NCI-H82 (cell line): ENCODE measurements around the gene TOP1.

Experiments
- DNase-seq: peaks from one replicate; lab custom pipeline; 2025; lab: John Stamatoyannopoulos, UW

TOP1 gene

DNA sequence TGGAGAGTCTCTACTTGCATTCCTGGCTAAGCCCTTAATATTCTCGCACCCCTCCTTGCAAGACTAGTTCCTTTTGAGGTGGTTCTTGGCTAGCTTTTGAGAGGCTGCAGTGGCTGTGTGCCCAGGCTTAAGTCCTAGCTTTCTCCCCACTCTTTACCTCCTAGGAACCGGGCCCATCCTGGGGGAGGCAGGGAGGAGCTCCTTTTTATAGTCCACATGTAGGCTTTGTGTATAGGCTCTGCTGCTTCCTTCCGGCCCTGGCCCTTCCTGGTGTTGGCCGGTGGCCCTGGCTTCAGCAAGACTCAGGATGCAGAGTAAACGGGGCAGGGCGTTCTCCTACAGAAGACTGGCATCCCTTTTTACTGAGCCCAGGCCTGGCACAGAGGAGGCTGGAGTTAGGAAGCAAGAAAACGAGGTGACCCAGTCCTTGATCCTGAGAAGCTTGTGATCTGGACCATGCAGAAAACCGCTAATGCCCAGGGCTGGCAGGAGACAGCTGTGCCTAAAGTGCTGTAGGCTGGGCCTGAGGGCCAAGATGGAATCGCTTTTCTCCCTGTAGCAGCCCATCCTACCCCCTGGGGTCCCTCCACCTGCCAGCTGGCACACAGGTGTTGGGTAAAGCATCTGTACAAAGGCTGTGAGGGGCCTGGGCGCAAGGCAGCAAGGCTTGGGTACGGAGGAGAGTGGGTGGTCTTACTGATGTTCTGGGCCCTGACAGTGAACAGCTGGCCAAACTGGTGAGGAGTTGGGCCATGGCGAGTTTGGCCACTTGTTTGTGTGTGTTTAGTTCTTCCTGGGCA lies 117.4 kb downstream of the TOP1 start:
- DNase-seq: no peak

DNA sequence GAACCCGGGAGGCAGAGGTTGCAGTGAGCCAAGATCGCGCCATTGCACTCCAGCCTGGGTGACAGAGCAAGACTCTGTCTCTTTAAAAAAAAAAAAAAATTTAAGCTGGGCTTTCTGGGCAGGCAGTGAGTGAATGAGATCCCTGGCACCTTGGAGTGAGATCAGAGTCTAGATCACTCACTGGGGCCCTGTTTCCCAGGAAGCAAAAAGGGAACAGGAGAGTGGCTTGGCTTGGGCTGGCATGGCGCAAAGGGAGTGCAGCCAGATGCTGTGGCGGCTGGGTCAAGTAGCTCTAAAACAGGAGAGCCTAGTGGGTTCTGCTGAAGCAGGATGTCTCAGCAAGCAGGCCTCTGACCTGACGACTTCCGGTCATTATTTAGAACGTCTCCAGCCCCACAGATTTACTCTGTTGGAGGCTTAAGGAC lies 119.2 kb downstream of the TOP1 start:
- DNase-seq: no peak

- no peak for DNase-seq
Observed at GRCh38 chr20:41148942-41149341, 120.3 kb downstream of the TOP1 start.

GRCh38 chr20:41150664-41151063 lies 122.0 kb downstream of the TOP1 start:
- DNase-seq: no peak

- DNase-seq: no peak
Observed at GRCh38 chr20:41151134-41151869, 122.7 kb downstream of the TOP1 start.

DNA sequence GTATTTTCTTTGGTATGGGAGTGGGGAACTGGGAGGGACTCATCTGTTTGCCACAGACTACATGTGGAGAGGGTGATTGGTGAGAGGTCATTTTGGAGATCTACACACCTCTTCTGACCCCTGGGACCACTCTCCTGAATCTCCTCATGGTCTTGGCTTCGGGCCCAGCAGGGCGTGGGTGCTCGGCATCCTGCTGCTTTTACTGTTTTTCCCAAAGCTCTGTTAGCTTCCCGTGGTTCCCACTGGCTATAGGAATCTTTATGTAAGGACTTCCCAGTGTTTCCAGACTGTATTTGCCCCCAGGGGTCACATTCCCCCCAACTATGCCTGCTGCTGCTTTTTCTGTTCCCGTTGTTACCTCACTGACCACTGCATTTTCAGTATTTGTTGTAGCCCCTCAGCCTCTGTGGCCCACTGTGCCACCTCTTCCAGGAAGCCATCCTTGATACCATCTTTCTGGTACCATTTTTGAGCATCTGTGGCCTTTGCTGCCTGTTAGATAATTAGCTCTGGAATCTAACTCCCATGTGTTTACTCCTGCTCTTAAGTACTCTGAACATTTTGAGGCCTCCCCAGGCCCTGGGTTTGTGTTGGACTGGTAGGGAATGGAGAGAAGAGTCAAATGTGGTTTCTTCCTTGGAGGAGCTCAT lies 123.6 kb downstream of the TOP1 start:
- DNase-seq: no peak

GRCh38 chr20:41154436-41155176 lies 126.0 kb downstream of the TOP1 start:
- DNase-seq: no peak

- no peak for DNase-seq
Observed at GRCh38 chr20:41155261-41155660, 126.6 kb downstream of the TOP1 start.

DNA sequence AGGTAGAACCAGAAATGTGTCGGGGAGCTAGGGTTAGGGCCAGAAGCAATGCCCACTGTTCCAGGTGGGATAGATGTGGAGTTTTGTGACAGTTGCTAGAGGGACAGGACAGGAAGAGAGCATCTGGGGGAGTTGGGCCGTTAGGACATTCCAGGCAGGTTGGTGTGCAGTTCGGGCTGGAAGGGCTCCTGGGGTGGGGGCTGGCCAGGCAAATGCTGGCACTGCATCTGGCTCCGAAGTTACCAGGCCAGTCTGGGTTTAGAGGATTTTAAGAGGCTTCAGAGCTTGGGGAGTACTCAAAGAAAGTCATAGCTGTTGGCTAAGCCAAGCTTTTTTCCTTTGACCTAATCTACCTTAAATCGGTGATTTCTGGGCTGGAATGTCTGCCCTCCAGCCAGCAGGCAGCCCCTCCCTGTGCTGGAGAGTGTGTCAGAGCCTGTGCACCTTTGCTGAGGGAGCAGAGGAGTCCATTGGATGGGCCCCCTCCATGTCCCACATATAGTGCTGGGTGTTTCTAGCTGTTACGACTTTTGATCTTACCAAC lies 129.5 kb downstream of the TOP1 start:
- DNase-seq: no peak

GRCh38 chr20:41159547-41159946 lies 130.9 kb downstream of the TOP1 start:
- DNase-seq: no peak

- no peak for DNase-seq
Observed at GRCh38 chr20:41160686-41161085, 132.1 kb downstream of the TOP1 start.

- no peak for DNase-seq
Observed at GRCh38 chr20:41161886-41162285, 133.3 kb downstream of the TOP1 start.

DNA sequence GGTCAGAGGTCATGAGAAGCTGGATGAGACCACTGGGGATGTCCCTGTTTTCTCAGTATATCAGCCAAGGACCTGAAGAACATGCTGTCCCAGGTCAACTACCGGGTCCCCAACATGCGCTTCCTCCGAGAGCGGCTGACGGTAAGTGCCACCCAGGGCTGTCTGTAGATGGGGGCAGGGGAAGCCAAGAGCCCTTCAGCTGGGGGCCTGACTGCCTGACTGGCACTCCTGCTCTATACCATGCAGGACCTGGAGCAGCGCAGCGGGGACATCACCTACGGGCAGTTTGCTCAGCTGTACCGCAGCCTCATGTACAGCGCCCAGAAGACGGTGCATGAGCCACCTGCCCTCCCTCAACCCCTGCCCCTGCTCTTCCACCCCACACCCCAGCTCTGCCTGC lies 133.8 kb downstream of the TOP1 start:
- DNase-seq: no peak

DNA sequence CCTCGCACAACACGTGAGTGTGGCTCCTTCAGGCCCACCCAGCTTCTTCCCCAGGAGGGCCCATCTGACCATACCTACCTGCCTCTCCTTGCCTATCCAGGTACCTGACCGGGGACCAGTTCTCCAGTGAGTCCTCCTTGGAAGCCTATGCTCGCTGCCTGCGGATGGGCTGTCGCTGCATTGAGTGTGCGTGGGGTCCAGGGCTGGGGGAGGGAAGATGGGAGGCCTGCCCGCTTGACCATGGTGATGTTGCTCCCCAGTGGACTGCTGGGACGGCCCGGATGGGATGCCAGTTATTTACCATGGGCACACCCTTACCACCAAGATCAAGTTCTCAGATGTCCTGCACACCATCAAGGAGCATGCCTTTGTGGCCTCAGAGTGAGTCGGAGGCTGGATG lies 135.2 kb downstream of the TOP1 start:
- no peak for DNase-seq

- no peak for DNase-seq
Observed at GRCh38 chr20:41165001-41165882, 136.6 kb downstream of the TOP1 start.

DNA sequence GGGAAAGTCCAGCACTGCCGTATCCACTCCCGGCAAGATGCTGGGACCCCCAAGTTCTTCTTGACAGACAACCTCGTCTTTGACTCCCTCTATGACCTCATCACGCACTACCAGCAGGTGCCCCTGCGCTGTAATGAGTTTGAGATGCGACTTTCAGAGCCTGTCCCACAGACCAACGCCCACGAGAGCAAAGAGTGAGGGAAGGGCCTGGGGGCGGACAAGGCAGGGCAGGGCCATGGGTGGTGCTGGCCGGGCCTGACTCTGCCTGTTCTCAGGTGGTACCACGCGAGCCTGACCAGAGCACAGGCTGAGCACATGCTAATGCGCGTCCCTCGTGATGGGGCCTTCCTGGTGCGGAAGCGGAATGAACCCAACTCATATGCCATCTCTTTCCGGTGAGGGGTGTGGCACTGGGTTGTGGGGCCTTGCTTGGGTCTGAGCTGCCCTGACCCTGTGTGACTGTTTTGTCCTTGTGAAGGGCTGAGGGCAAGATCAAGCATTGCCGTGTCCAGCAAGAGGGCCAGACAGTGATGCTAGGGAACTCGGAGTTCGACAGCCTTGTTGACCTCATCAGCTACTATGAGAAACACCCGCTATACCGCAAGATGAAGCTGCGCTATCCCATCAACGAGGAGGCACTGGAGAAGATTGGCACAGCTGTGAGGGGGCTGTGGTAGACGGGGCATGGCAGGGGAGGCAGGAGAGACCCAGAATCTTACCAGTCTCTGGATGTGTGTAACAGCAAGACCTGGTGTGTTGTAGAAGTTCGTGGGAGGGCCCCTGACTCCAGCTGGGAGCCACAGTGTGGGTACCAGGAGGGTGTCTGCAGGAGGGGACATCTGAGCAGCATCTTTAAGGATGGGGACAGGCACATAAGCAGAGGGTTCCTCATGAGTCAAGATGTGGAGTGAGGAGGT lies 137.8 kb downstream of the TOP1 start:
- DNase-seq: no peak

GRCh38 chr20:41167118-41167470 lies 138.5 kb downstream of the TOP1 start:
- no peak for DNase-seq

- no peak for DNase-seq
Observed at GRCh38 chr20:41167481-41168253, 139.0 kb downstream of the TOP1 start.
